Adipocyte (in vitro differentiated cells): ENCODE data around the gene CCDC187.
A peak's percentile ranks its signal among the peaks of the same experiment; 100 is the strongest.
"Not testable (repeated sequence)": the region's sequence is repeated elsewhere in the genome, so short reads cannot be mapped to it uniquely, and the experiment has no call there.

Experiments
- DNase-seq: peaks from one replicate; pipeline ENCODE4 v3.0.0-alpha.2; 2015; ENCODE audit warnings: low read depth
- H3K27me3 ChIP-seq: replicated peaks from 2 replicates; pipeline ENCODE4 v1.7.0; 2013; ENCODE audit warnings: mild to moderate bottlenecking, low read length, moderate library complexity; ENCODE audit not compliant: control insufficient read depth, insufficient read depth
- H3K36me3 ChIP-seq: 2 replicates; pipeline ENCODE4 v1.7.0; 2013; ENCODE audit warnings: low read length, mild to moderate bottlenecking, moderate library complexity; ENCODE audit not compliant: control insufficient read depth, insufficient read depth, severe bottlenecking
- H3K4me1 ChIP-seq: 2 replicates; pipeline ENCODE4 v1.7.0; 2013; ENCODE audit warnings: mild to moderate bottlenecking, low read length, moderate library complexity; ENCODE audit not compliant: control insufficient read depth, insufficient read depth
- H3K4me3 ChIP-seq: 2 replicates; pipeline ENCODE4 v1.7.0; 2013; ENCODE audit warnings: mild to moderate bottlenecking, low read length, moderate library complexity
- H3K9ac ChIP-seq: 2 replicates; pipeline ENCODE4 v1.7.0; 2013; ENCODE audit warnings: mild to moderate bottlenecking, low read length, moderate library complexity
- H3K9me3 ChIP-seq: 2 replicates; pipeline ENCODE4 v1.7.0; 2013; ENCODE audit warnings: mild to moderate bottlenecking, low read length, moderate library complexity; ENCODE audit not compliant: control insufficient read depth

The CCDC187 gene

DNA sequence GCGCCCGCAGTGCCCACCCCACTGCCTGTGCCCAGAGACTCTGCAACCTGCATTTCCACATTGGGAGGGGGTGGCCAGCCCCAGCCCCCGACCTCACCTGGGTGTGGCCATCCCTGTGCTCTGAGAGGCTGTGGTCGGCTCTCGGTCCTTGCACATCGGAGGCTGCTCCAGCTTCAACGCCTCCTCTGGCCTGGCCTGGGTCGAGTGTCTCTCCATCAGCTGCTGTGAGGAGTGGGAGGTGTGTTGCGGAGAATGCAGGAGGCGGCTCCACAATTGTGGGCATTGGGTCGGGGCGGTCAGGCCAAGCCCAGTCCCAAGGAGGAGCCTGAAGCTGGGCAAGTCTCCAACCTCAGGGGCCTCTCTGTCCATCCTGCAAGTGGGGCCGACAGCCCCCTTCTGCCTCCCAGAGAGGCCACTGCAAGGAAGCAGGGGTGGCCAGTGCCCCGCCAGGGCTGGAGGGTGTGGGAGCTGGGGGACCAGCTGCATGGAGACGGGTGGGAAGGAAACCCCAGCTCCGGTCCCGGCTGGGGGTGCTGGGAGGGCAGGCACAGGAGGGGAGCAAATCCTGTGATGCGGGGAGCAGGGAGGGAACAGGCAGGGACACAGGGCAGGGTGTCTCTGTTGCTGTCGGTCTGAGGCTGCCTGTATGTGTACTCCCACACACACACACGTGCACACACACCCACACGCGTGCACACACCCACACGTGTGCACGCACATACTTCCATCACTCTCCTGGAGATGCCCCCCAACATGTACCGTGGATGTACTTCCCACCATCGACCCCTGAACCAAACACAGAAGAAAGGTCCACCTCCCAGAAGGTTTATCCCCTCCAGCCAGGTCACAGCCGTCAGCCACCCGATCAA, 28.9 kb downstream of the CCDC187 start:
- Histone ChIP-seq H3K4me3 (no peak overlapping the region), H3K27me3 (peaks cover 56% of the 10 kb centered on the region)

DNA sequence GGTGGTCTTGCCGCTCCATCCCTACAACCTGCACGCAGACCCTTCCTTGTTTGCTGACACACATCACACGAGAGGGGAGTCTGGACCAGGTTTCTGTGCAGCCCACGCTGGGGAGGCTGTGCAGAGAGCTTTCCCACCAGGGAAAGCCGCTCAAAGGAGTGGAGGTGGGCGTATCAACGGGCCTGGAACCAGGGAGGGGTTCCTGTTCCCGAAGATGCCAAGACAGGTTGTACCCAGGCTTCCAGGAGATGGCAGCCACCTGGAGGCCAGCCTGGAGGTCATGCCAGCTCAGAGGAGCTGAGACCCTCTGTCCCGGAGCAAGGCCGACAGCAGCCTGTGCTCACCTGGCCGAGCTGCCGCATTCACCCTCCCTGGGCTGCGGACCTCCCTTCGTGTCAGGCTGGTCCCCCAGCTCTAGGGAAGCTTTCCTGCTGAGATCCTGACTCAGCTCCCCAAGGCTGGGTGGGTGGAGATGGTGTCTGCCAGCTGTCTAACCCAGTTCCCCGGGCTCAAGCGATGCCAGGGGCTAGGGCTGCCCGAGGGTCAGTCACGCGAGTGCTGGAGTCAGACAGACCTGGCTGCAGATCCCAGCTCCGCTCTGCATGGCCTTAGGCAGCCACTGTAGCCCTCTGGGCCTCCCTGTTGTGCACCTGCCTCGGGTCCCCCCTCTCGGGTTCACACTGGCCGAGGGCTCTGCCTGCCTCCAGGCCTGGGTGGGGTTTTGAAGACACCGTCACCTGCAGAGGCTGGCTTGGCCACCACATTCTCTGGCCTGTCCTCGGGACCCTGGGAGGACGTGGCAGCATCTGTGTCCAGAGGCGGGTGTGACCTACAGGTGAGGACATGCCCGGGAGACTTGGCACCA, 29.7 kb downstream of the CCDC187 start:
- peaks cover 8% of the 10 kb centered on the region for H3K9me3 ChIP-seq
- H3K36me3 ChIP-seq: no peaks in the 10 kb centered on the region
- H3K9ac ChIP-seq: no peak overlapping the region
- H3K4me3 ChIP-seq: no peak overlapping the region
- DNase-seq: no peak
- H3K27me3 ChIP-seq: peaks cover 59% of the 10 kb centered on the region
- H3K4me1 ChIP-seq: no peaks in the 10 kb centered on the region

More for the DNA sequence above, 28.9 kb downstream of the CCDC187 start:
- no peaks in the 10 kb centered on the region for H3K4me1 ChIP-seq
- H3K9me3 ChIP-seq: peaks cover 13% of the 10 kb centered on the region
- no peak overlapping the region for H3K9ac ChIP-seq
- no peak for DNase-seq
- H3K36me3 ChIP-seq: no peaks in the 10 kb centered on the region

DNA sequence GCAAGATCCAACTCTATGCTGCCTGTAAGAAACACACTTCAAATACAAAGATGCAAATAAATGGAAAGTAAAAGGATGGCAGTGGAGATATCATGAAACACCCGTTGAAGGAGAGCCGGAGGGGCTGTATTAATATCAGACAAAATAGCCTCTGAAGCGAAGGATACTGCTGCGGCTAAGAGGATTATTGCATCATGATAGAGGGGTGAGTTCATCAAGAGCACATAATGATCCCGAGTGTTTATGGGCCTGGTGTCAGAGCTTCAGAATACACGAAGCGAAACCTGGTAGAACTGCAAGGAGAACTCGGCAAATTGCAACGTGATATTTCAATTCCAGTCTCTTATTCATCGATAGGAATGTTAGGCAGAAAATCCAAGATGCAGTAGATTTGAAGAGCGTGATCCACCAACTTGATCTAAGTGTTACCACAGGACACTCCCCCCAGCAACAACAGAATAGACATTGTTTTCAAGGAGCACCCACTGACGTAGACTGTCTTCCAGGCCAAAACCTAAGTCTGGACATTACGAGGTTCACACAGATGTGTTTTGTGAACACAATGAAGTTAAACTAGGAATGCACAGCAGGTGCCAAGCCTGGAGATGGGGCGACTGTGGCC, 30.5 kb downstream of the CCDC187 start:
- H3K9ac ChIP-seq: no peak overlapping the region
- H3K9me3 ChIP-seq: peaks cover 4% of the 10 kb centered on the region
- no peaks in the 10 kb centered on the region for H3K4me1 ChIP-seq
- H3K4me3 ChIP-seq: no peak overlapping the region
- no peaks in the 10 kb centered on the region for H3K36me3 ChIP-seq
- DNase-seq: no peak
- peaks cover 59% of the 10 kb centered on the region for H3K27me3 ChIP-seq

DNA sequence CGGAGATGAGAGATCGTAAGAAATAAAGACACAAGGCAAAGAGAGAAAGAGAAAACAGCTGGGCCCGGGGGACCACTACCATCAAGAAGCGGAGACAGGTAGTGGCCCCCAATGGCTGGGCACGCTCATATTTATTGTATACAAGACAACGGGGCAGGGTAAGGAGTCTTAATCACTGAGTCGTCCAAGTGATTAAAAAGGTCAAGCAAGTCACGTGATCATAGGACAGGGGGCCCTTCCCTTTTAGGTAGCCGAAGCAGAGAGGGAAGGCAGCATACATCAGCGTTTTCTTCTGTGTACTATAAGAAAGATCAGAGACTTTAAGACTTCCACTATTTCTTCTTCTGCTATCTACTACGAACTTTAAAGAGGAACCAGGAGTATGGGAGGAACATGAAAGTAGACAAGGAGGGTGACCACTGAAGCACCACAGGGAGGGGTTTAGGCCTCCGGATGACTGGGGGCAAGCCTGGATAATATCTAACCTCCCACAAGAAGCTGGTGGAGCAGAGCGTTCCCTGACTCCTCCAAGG, 33.7 kb downstream of the CCDC187 start:
- Histone ChIP-seq H3K4me1 (peaks cover 3% of the 10 kb centered on the region), H3K9me3 (peaks cover 4% of the 10 kb centered on the region), H3K4me3 (no peak overlapping the region), H3K9ac (no peak overlapping the region), H3K36me3 (no peaks in the 10 kb centered on the region), H3K27me3 (peaks cover 53% of the 10 kb centered on the region)
- no peak for DNase-seq

DNA sequence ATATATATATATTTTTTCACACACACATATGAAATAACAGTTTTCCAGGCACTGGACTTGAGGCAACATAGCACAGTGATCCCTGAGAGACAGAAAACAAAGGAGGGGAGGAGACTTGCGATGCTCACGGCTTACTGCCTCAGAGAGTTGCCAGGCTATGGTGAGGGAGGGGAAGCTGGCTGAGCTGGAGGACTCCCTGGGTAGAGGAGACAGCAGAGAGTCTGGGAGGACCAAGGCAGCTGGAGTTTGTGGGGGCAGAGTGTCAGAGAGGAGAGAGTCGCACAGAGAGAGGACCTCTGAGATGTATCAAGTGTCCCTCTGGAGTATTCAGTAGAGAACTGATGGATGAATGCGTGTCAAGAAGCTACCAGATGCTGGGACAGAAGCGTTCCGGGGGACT, 35.2 kb downstream of the CCDC187 start:
- Histone ChIP-seq H3K9ac (no peak overlapping the region), H3K4me1 (peaks cover 3% of the 10 kb centered on the region), H3K9me3 (peaks cover 4% of the 10 kb centered on the region), H3K27me3 (peaks cover 45% of the 10 kb centered on the region), H3K36me3 (no peaks in the 10 kb centered on the region), H3K4me3 (no peak overlapping the region)
- no peak for DNase-seq

DNA sequence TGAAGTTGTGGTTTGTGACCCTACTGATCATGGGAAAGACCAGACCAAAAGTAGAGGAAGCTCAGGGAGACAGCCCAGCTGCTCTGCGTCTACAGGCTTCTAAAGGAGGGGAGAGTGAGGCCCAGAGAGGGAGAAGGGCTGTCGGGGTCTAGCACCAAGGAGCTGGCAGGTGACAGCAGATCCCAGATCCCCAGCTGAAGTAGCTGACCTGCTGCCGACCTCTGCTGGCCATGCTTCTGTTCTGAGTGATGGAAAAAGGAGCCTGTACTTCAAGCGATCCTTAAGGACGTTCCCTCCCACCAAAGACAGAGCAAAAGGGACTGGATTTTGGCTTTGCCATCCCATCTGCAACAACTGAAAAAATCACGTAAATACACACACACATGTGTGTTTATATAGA, 35.6 kb downstream of the CCDC187 start:
- no peak overlapping the region for H3K9ac ChIP-seq
- H3K27me3 ChIP-seq: peaks cover 45% of the 10 kb centered on the region
- no peak overlapping the region for H3K4me3 ChIP-seq
- H3K4me1 ChIP-seq: peaks cover 3% of the 10 kb centered on the region
- peaks cover 4% of the 10 kb centered on the region for H3K9me3 ChIP-seq
- DNase-seq: no peak
- no peaks in the 10 kb centered on the region for H3K36me3 ChIP-seq

DNA sequence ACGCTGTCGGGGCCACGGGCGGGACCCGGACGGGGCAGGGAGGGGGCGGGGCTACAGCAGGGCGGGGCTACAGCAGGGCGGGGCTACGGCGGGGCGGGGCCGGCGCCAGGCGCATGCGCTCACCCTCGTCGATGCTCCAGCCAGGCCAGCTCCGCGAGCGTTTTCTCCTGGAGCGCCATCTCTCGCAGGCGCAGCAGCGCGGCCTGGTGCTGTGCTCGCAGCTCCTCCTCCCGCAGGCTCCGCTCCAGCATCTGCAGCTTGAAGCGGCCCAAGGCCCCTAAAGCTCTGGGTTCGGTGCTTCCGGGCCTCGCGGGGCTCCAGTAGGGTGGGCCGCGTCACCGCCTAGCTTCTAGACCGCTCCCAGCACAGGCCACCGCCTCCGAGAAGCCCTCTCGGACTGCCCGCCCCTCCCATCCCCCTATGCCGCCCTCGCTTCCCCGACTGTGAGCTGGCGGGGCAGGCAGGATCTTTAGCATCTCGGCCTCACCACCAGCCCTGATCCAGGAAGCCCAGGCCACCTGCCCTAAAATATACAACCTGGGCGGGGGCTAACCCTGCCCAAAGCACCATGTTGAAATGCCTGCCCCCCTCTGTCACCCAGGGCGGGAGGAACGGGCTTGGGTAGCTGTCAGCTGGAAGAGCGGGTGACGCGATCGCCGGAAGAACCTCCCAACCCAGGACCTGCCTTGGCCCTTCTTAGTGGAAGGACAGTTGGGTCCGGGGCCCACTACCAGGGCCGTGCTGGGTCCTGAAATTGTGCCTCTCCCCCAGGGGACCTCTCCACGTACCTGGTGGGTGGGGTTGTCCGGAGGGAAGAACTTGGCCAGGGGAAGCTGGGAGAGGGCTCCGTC, 36.4 kb downstream of the CCDC187 start:
- no peaks in the 10 kb centered on the region for H3K36me3 ChIP-seq
- H3K4me3 ChIP-seq: peak overlapping the region; percentile 73
- H3K27me3 ChIP-seq: peaks cover 42% of the 10 kb centered on the region
- H3K9me3 ChIP-seq: peaks cover 4% of the 10 kb centered on the region
- peaks cover 3% of the 10 kb centered on the region for H3K4me1 ChIP-seq
- peak overlapping the region; percentile 67 for H3K9ac ChIP-seq
- DNase-seq: peak; percentile 93

DNA sequence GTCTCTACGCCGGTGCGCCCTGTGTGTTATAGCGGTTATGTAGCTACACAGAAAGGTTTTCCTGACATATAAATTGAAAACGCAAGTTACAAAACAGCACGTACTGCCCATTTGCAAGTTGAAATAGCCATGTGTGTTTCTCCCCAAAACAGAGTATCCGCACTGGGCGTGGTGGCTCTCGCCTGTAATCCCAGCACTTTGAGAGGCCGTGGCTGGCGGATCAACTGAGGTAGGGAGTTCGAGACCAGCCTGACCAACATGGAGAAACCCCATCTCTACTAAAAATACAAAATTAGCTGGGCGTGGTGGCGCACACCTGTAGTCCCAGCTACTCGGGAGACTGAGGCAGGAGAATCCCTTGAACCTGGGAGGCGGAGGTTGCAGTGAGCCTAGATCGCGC, 37.3 kb downstream of the CCDC187 start:
- H3K4me1 ChIP-seq, DNase-seq, H3K36me3 ChIP-seq, H3K9me3 ChIP-seq, H3K9ac ChIP-seq, H3K4me3 ChIP-seq: not testable (repeated sequence)
- H3K27me3 ChIP-seq: peaks cover 45% of the 10 kb centered on the region

DNA sequence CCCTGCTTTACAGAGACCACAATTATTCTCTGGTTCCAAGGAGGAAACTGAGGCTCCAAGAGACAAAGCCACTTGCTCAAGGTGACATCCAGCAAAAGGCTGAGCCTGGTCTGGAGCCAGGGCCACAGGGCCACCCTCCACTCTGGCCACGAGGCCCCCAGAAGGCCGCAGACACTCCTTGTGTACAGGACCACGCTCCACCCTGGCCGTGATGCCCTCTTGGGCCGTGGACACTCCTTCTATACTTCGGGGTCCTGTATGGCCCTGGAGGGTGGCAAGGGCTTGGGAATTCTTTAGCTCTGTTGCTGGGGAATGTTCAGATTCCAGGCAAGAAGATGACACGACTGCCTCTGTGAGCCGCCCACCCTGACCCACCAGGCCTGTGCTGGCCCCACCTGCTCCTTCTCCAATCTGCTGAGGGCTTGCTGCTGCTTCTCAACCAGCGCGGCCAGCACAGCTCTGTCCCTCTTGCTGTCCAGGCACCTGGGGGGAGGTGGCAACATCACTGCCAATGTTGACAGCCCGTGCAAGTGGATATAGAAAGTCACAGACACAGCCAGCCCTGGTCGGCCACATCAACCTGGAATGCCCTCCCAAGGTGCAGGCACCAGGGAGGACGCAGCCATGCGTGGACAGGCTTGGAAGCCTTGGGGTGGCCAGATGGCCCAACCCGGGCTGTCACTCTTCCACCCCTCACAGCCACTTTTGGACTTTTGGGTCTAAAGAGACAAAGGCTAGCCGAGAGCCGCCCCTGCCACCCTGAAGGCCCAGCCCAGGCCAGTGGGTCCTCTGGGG, 38.1 kb downstream of the CCDC187 start:
- Histone ChIP-seq H3K9ac (no peak overlapping the region), H3K4me1 (peaks cover 3% of the 10 kb centered on the region), H3K4me3 (no peak overlapping the region), H3K9me3 (peaks cover 4% of the 10 kb centered on the region), H3K27me3 (peaks cover 54% of the 10 kb centered on the region), H3K36me3 (no peaks in the 10 kb centered on the region)
- DNase-seq: no peak
